Hepatocyte (in vitro differentiated cells): ENCODE data around the gene MOG. TPM values are rescaled to one million over a fixed set of nuclear protein-coding genes. Genes with fewer than 3 reads are reported as not detected.

Source experiments
- DNase-seq: peaks from one replicate; pipeline ENCODE4 v3.0.0-alpha.2; 2016; ENCODE audit warnings: low spot score
- H2AFZ ChIP-seq: fragments of 200-600 bp; sonication (generic); 2 replicates; pipeline ENCODE4 v1.6.0; 2016; ENCODE audit warnings: antibody characterized with exemption, mild to moderate bottlenecking
- H3K27ac ChIP-seq: fragments of 200-600 bp; sonication (generic); 2 replicates; pipeline ENCODE4 v1.5.1; 2016; ENCODE audit warnings: mild to moderate bottlenecking
- H3K27me3 ChIP-seq: fragments of 200-600 bp; sonication (generic); 2 replicates; pipeline ENCODE4 v1.6.1; 2016
- H3K36me3 ChIP-seq: fragments of 200-600 bp; sonication (generic); replicated peaks from 2 replicates; pipeline ENCODE4 v1.5.1; 2016; ENCODE audit warnings: low read depth; ENCODE audit not compliant: insufficient read depth
- H3K4me1 ChIP-seq: fragments of 200-600 bp; sonication (generic); 2 replicates; pipeline ENCODE4 v1.5.1; 2016; ENCODE audit warnings: mild to moderate bottlenecking, moderate library complexity; ENCODE audit not compliant: insufficient read depth
- H3K4me2 ChIP-seq: fragments of 200-600 bp; sonication (generic); 2 replicates; pipeline ENCODE4 v1.6.0; 2016
- H3K4me3 ChIP-seq: fragments of 200-600 bp; sonication (generic); 2 replicates; pipeline ENCODE4 v1.5.1; 2016; ENCODE audit warnings: mild to moderate bottlenecking
- H3K79me2 ChIP-seq: fragments of 200-600 bp; sonication (generic); 2 replicates; pipeline ENCODE4 v1.6.0; 2017; ENCODE audit warnings: mild to moderate bottlenecking
- H3K9me2 ChIP-seq: fragments of 200-600 bp; sonication (generic); replicated peaks from 2 replicates; pipeline ENCODE4 v1.6.0; 2017; ENCODE audit warnings: mild to moderate bottlenecking; ENCODE audit not compliant: insufficient read depth
- H3K9me3 ChIP-seq: fragments of 200-600 bp; sonication (generic); 2 replicates; pipeline ENCODE4 v1.5.1; 2016; ENCODE audit warnings: low read depth, mild to moderate bottlenecking
- H4K20me1 ChIP-seq: fragments of 200-600 bp; sonication (generic); 2 replicates; pipeline ENCODE4 v1.6.0; 2016; ENCODE audit warnings: mild to moderate bottlenecking; ENCODE audit not compliant: insufficient read depth, poor library complexity, severe bottlenecking
- CTCF ChIP-seq: fragments of 200-600 bp; sonication (generic); IDR thresholded peaks from 2 replicates; pipeline ENCODE4 v1.5.1; 2016; ENCODE audit warnings: antibody characterized with exemption, mild to moderate bottlenecking; ENCODE audit not compliant: poor library complexity
- EZH2 ChIP-seq: fragments of 200-600 bp; sonication (generic); IDR thresholded peaks from 2 replicates; pipeline ENCODE4 v1.6.1; 2016; ENCODE audit warnings: antibody characterized with exemption, mild to moderate bottlenecking, borderline replicate concordance
- EZH2phosphoT487 ChIP-seq: fragments of 200-600 bp; sonication (generic); IDR thresholded peaks from one replicate; pipeline ENCODE4 v1.6.1; 2018; ENCODE audit warnings: antibody characterized with exemption, mild to moderate bottlenecking, low read depth, moderate library complexity; ENCODE audit not compliant: unreplicated experiment, severe bottlenecking
- WGBS: methylation state at CpG from one replicate; pipeline ENCODE4 v1.1.6; 2016; ENCODE audit warnings: low lambda C conversion rate; ENCODE audit errors: missing lambda C conversion rate; 5-methylcytosine and 5-hydroxymethylcytosine counted together
- polyA plus RNA-seq: library from polyadenylated mRNA; unstranded; fragments of >200 nt; fragmentation: Nextera tagmentation; extraction: Ambion mirVana; gene quantifications from 2 replicates; pipeline ENCODE4 v1.2.1, GENCODE V29; 2016
- total RNA-seq: library from RNA; depleted of rRNA; stranded (reverse); fragments of >200 nt; gene quantifications from 2 replicates; pipeline ENCODE4 v1.2.3, GENCODE V29; 2014

MOG gene
- total and polyA plus RNA-seq, 2 experiments from 2014 or later, result not detected

- DNase-seq, result no peak
- Histone ChIP-seq H2AFZ (no peak overlapping the region), H3K79me2 (no peaks in the 10 kb centered on the region), H3K4me1 (no peaks in the 10 kb centered on the region), H3K27ac (no peak overlapping the region), H4K20me1 (no peaks in the 10 kb centered on the region), H3K4me3 (no peak overlapping the region), H3K9me3 (no peaks in the 10 kb centered on the region), H3K4me2 (no peak overlapping the region), H3K27me3 (no peaks in the 10 kb centered on the region), H3K36me3 (no peaks in the 10 kb centered on the region), H3K9me2 (no peaks in the 10 kb centered on the region)
- TF ChIP-seq EZH2phosphoT487, result no peak
- no peak for TF ChIP-seq EZH2
- no peak for TF ChIP-seq CTCF
- 92% methylated on average over 5 of the region's 5 CpGs for WGBS
Observed at GRCh38 chr6:29678114-29678513, 21.2 kb downstream of the MOG start.

GRCh38 chr6:29679962-29680361, 23.1 kb downstream of the MOG start:
- no peaks in the 10 kb centered on the region for H3K27me3 ChIP-seq
- no peak for DNase-seq
- no peaks in the 10 kb centered on the region for H3K79me2 ChIP-seq
- H3K4me3 ChIP-seq, result no peak overlapping the region
- no peaks in the 10 kb centered on the region for H3K9me2 ChIP-seq
- no peak overlapping the region for H3K4me2 ChIP-seq
- WGBS, result 91% methylated on average over 13 of the region's 13 CpGs
- no peaks in the 10 kb centered on the region for H4K20me1 ChIP-seq
- TF ChIP-seq CTCF (no peak), EZH2phosphoT487 (no peak), EZH2 (no peak)
- no peaks in the 10 kb centered on the region for H3K36me3 ChIP-seq
- H3K9me3 ChIP-seq, result no peaks in the 10 kb centered on the region
- no peak overlapping the region for H2AFZ ChIP-seq
- H3K27ac ChIP-seq, result no peak overlapping the region
- H3K4me1 ChIP-seq, result no peaks in the 10 kb centered on the region

- no peak overlapping the region for H3K27ac ChIP-seq
- no peaks in the 10 kb centered on the region for H3K9me3 ChIP-seq
- H3K27me3 ChIP-seq, result no peaks in the 10 kb centered on the region
- H2AFZ ChIP-seq, result no peak overlapping the region
- 93% methylated on average over 24 of the region's 24 CpGs for WGBS
- no peak overlapping the region for H3K4me3 ChIP-seq
- DNase-seq, result no peak
- H3K79me2 ChIP-seq, result no peaks in the 10 kb centered on the region
- H3K4me2 ChIP-seq, result no peak overlapping the region
- TF ChIP-seq EZH2, result no peak
- no peak for TF ChIP-seq EZH2phosphoT487
- TF ChIP-seq CTCF, result no peak
- no peaks in the 10 kb centered on the region for H3K36me3 ChIP-seq
- no peaks in the 10 kb centered on the region for H4K20me1 ChIP-seq
- H3K9me2 ChIP-seq, result no peaks in the 10 kb centered on the region
- no peaks in the 10 kb centered on the region for H3K4me1 ChIP-seq
Observed at GRCh38 chr6:29680416-29680815, 23.5 kb downstream of the MOG start.

- H3K4me3 ChIP-seq, result no peak within 1 kb of the TSS
- H2AFZ ChIP-seq, result no peak within 1 kb of the TSS
- H3K4me1 ChIP-seq, result no peaks in the 10 kb centered on the region
Observed at GRCh38 chr6:29680904-29681303, 24.0 kb downstream of the MOG start, which contains the start of gene ZFP57. Gene ZFP57 (minus strand): TSS chr6:29681152. CDS start chr6:29677003, 4,149 bp downstream.

More at GRCh38 chr6:29680904-29681303, 24.0 kb downstream of the MOG start, which contains the start of gene ZFP57:
- DNase-seq, result no peak
- H3K9me3 ChIP-seq, result no peaks in the 10 kb centered on the region
- no peak within 1 kb of the TSS for H3K4me2 ChIP-seq
- H4K20me1 ChIP-seq, result no peaks in the 10 kb centered on the region
- H3K27me3 ChIP-seq, result no peaks in the 10 kb centered on the region
- no peak within 1 kb of the TSS for H3K27ac ChIP-seq
- WGBS, result over 99% methylated on average over 19 of the region's 31 CpGs
- H3K36me3 ChIP-seq, result no peaks in the 10 kb centered on the region
- H3K9me2 ChIP-seq, result no peaks in the 10 kb centered on the region
- H3K79me2 ChIP-seq, result no peaks in the 10 kb centered on the region
- no peak for TF ChIP-seq EZH2
- no peak for TF ChIP-seq EZH2phosphoT487
- no peak for TF ChIP-seq CTCF
